Esophagus muscularis mucosa (tissue), 4 donors: ENCODE results near the gene PTPRT.

Experiments used
- EP300 ChIP-seq: sonication (generic); formaldehyde crosslinking; IDR thresholded peaks from one replicate; pipeline ENCODE4 v1.6.1; 2017; ENCODE audit warnings: antibody characterized with exemption
- POLR2A ChIP-seq: fragments of 450-650 bp; IDR thresholded peaks from one replicate; pipeline ENCODE4 v1.6.1; 2017; ENCODE audit warnings: antibody characterized with exemption, moderate library complexity, mild to moderate bottlenecking, low read depth
- POLR2AphosphoS5 ChIP-seq, 2 donors: sonication (generic); formaldehyde crosslinking; IDR thresholded peaks; one replicate each; pipeline ENCODE4 v1.6.1; 2017; ENCODE audit warnings: antibody characterized with exemption in 2 of 2
- TF ChIP-seq, protein P1 (sequence below), 3 experiments: fragments of 200-600 bp in 2 of 3; fragments of 450-650 bp in 1 of 3; sonication (generic) in 2 of 3; IDR thresholded peaks; one replicate each; pipeline ENCODE4 v1.5.1; 2017 to 2019; ENCODE audit warnings: antibody characterized with exemption in 3 of 3, mild to moderate bottlenecking in 2 of 3, moderate library complexity in 1 of 3

- no peak for TF ChIP-seq POLR2A
- TF ChIP-seq, protein P1, sequence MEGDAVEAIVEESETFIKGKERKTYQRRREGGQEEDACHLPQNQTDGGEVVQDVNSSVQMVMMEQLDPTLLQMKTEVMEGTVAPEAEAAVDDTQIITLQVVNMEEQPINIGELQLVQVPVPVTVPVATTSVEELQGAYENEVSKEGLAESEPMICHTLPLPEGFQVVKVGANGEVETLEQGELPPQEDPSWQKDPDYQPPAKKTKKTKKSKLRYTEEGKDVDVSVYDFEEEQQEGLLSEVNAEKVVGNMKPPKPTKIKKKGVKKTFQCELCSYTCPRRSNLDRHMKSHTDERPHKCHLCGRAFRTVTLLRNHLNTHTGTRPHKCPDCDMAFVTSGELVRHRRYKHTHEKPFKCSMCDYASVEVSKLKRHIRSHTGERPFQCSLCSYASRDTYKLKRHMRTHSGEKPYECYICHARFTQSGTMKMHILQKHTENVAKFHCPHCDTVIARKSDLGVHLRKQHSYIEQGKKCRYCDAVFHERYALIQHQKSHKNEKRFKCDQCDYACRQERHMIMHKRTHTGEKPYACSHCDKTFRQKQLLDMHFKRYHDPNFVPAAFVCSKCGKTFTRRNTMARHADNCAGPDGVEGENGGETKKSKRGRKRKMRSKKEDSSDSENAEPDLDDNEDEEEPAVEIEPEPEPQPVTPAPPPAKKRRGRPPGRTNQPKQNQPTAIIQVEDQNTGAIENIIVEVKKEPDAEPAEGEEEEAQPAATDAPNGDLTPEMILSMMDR (IDR thresholded peaks at IDR 0.05), result no peak
- no peak for TF ChIP-seq EP300
- TF ChIP-seq POLR2AphosphoS5 (IDR thresholded peaks at IDR 0.05), result no peak
Measured at GRCh38 chr20:42744756-42745465, 444.8 kb downstream of the PTPRT start.
